Ishikawa (cell line): ENCODE results near the gene DAGLB.

Source experiments
- RAD21 ChIP-seq: IDR thresholded peaks from 2 replicates; pipeline ENCODE4 v1.6.1; 2012; ENCODE audit warnings: low read depth
- REST ChIP-seq: IDR thresholded peaks from 2 replicates; pipeline ENCODE4 v1.6.1; 2012; ENCODE audit warnings: low read depth, mild to moderate bottlenecking
- TEAD4 ChIP-seq: IDR thresholded peaks from 2 replicates; pipeline ENCODE4 v1.6.1; 2012
- USF1 ChIP-seq: IDR thresholded peaks from 2 replicates; pipeline ENCODE4 v1.6.1; 2012

GRCh38 chr7:6419310-6419773 is 28.4 kb downstream of the DAGLB start:
- TF ChIP-seq RAD21 (no peak; the same call in 1 of the 2 replicates), USF1 (no peak), REST (peak; percentile 67), TEAD4 (peak; percentile 42; the same call in 1 of the 2 replicates)
